Measurements from ENCODE around the gene SLU7.

SLU7 gene

GRCh38 chr5:160451281-160451680 lies 32.4 kb upstream of the SLU7 start:
- in situ Hi-C loops (cut with MboI; ENCODE audit: low sequenced_read_pairs), result no loop called here

- in situ Hi-C loops (cut with MboI; ENCODE audit: low sequenced_read_pairs), result no loop called here
Observed at GRCh38 chr5:160450164-160450932, 31.5 kb upstream of the SLU7 start.

- in situ Hi-C loops (cut with MboI; ENCODE audit: low sequenced_read_pairs), result no loop called here
Observed at GRCh38 chr5:160449458-160449857, 30.6 kb upstream of the SLU7 start.

GRCh38 chr5:160448886-160449285 lies 30.0 kb upstream of the SLU7 start:
- in situ Hi-C loops (cut with MboI; ENCODE audit: low sequenced_read_pairs), result no loop called here

- in situ Hi-C loops (cut with MboI; ENCODE audit: low sequenced_read_pairs), result no loop called here
Observed at GRCh38 chr5:160445751-160446150, 26.9 kb upstream of the SLU7 start.

- in situ Hi-C loops (cut with MboI; ENCODE audit: low sequenced_read_pairs), result no loop called here
Observed at GRCh38 chr5:160445132-160445531, 26.3 kb upstream of the SLU7 start.

- in situ Hi-C loops (cut with MboI; ENCODE audit: low sequenced_read_pairs), result no loop called here
Observed at GRCh38 chr5:160444407-160444806, 25.5 kb upstream of the SLU7 start.

GRCh38 chr5:160442824-160443431 lies 24.0 kb upstream of the SLU7 start:
- in situ Hi-C loops (cut with MboI; ENCODE audit: low sequenced_read_pairs), result no loop called here

GRCh38 chr5:160441311-160441781 lies 22.5 kb upstream of the SLU7 start:
- in situ Hi-C loops (cut with MboI; ENCODE audit: low sequenced_read_pairs), result no loop called here

GRCh38 chr5:160439205-160439600 lies 20.3 kb upstream of the SLU7 start:
- in situ Hi-C loops (cut with MboI; ENCODE audit: low sequenced_read_pairs), result loop anchor here (10.0 kb wide), 1 partner anchor 56 kb away; no protein-coding TSS in a partner anchor

- in situ Hi-C loops (cut with MboI; ENCODE audit: low sequenced_read_pairs), result loop anchor here (10.0 kb wide), 1 partner anchor 56 kb away; no protein-coding TSS in a partner anchor
Observed at GRCh38 chr5:160438316-160439204, 19.7 kb upstream of the SLU7 start.

- in situ Hi-C loops (cut with MboI; ENCODE audit: low sequenced_read_pairs), result loop anchor here (10.0 kb wide), 1 partner anchor 58 kb away; no protein-coding TSS in a partner anchor
Observed at GRCh38 chr5:160437271-160437670, 18.4 kb upstream of the SLU7 start.

GRCh38 chr5:160436661-160437060 lies 17.8 kb upstream of the SLU7 start:
- in situ Hi-C loops (cut with MboI; ENCODE audit: low sequenced_read_pairs), result loop anchor here (10.0 kb wide), 1 partner anchor 58 kb away; no protein-coding TSS in a partner anchor

GRCh38 chr5:160436017-160436416 lies 17.1 kb upstream of the SLU7 start:
- in situ Hi-C loops (cut with MboI; ENCODE audit: low sequenced_read_pairs), result loop anchor here (10.0 kb wide), 1 partner anchor 59 kb away; no protein-coding TSS in a partner anchor

GRCh38 chr5:160435532-160435931 lies 16.7 kb upstream of the SLU7 start:
- in situ Hi-C loops (cut with MboI; ENCODE audit: low sequenced_read_pairs), result loop anchor here (10.0 kb wide), 1 partner anchor 59 kb away; no protein-coding TSS in a partner anchor

GRCh38 chr5:160434022-160434531 lies 15.2 kb upstream of the SLU7 start:
- in situ Hi-C loops (cut with MboI; ENCODE audit: low sequenced_read_pairs), result loop anchor here (10.0 kb wide), 1 partner anchor 61 kb away; no protein-coding TSS in a partner anchor

GRCh38 chr5:160432787-160433186 lies 13.9 kb upstream of the SLU7 start:
- in situ Hi-C loops (cut with MboI; ENCODE audit: low sequenced_read_pairs), result loop anchor here (10.0 kb wide), 1 partner anchor 62 kb away; no protein-coding TSS in a partner anchor

- in situ Hi-C loops (cut with MboI; ENCODE audit: low sequenced_read_pairs), result loop anchor here (10.0 kb wide), 1 partner anchor 63 kb away; no protein-coding TSS in a partner anchor
Observed at GRCh38 chr5:160432196-160432595, 13.3 kb upstream of the SLU7 start.

- in situ Hi-C loops (cut with MboI; ENCODE audit: low sequenced_read_pairs), result no loop called here
Observed at GRCh38 chr5:160427607-160428006, 8.7 kb upstream of the SLU7 start.

GRCh38 chr5:160423099-160423498 lies 4.2 kb upstream of the SLU7 start:
- in situ Hi-C loops (cut with MboI; ENCODE audit: low sequenced_read_pairs), result no loop called here
